ENCODE data around the gene CORO2A.
"Not testable (repeated sequence)": the region's sequence is repeated elsewhere in the genome, so short reads cannot be mapped to it uniquely, and the experiment has no call there.

Gene CORO2A

DNA sequence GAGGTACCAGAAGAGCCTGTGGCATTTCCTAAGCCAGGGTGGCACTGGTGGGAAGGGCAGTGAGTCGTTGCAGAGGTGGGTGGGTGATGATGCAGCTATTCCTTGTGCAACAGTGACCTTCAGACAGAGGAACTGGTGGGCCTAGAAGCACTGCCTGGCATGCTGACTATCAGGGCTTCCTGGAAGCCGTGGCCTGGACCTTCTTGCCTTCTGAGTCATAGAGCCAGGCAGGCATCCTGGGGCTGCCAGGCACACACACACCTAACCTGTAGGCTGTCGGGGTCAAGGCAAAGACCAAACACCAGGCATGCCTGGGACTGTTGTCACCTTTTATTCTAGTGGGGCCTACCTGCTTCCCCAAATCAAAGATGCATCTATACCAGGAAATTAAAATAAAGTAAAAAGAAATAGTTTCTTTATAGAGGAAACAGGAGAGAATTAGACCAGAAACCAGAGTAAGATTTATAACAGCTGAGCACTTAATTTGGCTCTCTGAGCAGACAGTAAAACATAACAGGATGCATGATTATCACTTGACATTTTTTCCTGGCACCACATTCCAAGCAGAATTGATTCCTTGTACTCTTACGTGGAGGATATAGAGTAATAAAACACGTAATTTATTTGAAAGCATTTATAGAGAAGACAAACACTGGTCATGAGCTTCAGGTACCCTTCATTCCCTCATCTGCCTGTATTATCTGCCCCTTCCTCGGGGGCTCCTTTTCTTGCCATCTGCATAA, 110.8 kb downstream of the CORO2A start:
- DNase-seq (ENCODE audit: low read depth) = no peak

DNA sequence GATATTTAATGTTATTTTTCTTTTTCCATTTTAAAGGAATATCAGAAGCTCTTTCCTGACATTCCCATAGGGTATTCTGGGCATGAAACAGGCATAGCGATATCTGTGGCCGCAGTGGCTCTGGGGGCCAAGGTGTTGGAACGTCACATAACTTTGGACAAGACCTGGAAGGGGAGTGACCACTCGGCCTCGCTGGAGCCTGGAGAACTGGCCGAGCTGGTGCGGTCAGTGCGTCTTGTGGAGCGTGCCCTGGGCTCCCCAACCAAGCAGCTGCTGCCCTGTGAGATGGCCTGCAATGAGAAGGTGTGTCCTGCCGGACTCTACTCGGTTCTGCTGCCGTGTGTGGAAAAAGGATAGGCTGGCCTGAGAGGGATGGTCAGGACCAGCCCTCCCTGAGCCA, 111.7 kb downstream of the CORO2A start:
- DNase-seq (ENCODE audit: low read depth) = no peak

DNA sequence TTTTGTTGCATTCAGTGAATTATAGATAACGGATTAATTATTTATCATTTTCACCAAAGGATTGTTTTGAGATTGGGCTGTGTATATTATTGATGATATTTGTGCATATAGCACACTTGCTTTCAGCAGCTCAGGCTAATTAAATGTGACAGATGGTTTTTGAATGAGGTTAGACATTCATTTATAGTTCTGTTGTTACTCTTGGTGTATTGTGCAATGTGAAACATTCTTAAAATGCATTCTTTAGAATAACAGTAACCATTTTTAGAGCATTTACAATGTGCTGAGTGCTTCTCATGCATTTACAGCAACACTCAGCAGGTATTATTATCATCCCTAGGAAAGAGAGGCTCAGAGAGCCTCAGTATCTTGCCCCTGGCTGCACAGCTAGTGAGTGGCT, 112.1 kb downstream of the CORO2A start:
- DNase-seq (ENCODE audit: low read depth) = no peak

DNA sequence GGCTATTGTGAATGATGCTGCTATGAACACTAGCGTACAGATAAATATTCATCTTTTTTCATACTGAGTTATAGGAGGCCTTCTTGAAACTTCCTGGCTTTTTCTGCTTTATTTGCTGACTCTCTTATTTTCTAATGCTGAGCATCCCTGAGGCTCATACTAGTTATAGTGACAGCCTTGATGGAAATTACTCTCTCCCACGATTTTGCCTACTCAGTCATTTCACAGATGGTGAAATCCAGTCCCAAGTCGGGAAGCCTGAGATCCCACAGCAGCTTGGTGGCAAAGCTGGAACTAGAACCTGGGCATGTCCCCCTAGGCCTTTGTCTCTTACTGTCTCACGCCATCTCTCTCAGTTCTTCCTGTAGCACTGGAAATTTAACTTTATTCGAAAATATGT, 113.5 kb downstream of the CORO2A start:
- DNase-seq (ENCODE audit: low read depth) = no peak

DNA sequence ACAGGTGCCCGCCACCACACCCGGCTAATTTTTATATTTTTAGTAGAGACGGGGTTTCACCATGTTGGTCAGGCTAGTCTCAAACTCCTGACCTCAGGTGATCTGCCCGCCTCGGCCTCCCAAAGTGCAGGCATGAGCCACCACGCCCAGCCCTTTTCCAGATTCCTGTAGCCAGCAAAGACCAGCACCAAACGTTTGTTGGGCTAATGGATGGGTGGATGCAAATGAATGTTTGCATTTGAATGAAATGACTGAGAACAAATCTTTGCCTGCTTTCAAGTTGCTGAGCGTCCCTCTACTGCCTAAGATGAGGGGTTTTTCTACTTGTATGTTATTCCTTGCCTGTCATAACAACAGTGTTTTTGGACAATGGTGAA, 115.9 kb downstream of the CORO2A start:
- DNase-seq (ENCODE audit: low read depth) = not testable (repeated sequence)

DNA sequence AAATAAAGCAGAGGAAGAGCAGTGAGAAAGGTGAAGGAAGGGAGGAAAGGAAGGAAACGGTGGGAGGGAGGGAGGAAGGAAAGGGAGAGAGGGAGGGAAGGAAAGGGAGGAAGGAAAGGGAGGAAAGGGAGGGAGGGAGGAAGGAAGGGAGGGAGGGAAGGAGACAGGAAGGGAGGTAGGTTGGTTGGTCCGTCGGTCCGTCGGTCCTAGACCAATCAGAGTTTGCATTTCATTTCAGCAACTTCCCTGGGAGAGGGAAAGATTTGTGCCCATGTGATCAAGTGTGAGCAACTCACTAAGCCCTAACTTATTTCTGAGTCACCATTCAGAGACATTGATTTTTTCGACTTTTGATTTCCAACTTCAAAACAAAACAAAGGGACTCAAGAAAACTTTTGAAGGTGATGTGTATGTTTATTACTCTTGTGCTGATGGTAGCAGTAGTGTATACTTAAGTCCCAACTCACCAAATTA, 117.1 kb downstream of the CORO2A start:
- peak; percentile 58 for DNase-seq (ENCODE audit: low read depth)

DNA sequence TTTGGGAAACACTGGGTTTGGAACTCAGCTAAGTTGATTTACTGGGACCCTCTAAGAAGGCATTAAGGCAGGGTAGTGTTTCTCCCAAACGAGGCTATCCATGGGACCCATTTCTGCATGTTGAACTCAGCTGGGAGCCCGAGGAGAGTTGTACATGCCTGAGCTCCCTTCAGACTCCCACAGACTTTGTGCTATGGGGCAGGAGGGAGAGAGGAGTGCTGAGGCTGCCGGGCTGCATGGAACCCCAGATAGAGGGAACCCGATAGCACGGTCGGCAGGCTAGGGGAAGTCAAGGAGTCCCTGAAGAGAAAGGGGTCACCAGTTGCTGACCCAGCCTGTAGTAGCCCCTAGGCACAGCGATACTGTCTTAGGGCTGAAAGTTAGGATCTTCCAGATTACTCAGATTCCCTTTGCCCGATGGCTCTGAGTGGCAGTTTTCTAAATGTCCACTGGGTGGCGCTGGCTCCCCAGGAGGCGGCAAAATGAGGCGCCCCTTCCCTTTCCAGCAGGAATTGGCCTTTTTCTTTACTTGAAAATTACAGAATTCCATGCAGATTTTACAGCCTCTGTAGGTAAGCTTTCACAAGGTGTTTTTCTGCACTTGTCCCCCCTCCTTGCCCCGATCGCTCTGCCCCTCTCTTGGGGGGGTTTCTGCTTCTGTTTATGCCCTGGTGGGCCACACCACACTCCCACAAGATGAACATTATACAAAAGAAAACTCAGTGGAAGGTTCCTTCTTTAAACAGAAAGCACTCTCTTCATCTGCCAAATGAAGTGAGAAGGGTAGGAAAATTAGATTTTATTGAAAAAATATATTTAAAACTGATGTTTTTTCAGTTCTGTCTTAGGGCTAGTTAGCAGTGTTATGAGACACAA, 118.1 kb downstream of the CORO2A start:
- no peak for DNase-seq (ENCODE audit: low read depth)

DNA sequence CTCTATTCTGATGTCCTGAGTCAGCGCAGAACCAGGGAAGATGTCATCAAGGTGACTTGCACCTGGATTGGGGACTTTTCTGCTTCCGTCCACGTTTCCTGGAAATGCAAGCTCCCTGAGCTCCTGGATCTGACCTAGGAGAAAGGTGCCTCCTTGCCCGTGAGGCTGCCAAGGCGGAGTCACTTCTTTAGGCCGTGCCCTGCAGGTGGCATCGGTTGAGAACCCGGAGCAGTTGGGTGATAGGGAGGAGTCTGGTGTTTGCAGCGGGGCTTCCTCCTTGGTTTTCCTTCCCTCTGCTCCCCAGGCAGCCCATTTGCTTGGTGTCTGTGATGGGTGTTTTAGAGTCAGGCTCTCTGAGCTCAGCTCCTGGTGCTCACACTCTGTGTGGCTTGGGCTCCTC, 120.7 kb downstream of the CORO2A start:
- no peak for DNase-seq (ENCODE audit: low read depth)
